WERI-Rb-1 (cell line): Measurements from ENCODE around the gene OR7D2.

ENCODE experiments used
- DNase-seq: peaks from one replicate; pipeline ENCODE4 v3.0.0-alpha.2; 2020
- H3K27ac ChIP-seq: fragments of 250-450 bp; sonication (Bioruptor Pico); 2 replicates; pipeline ENCODE4 v1.5.1; 2020; ENCODE audit warnings: mild to moderate bottlenecking, moderate library complexity
- H3K27me3 ChIP-seq: fragments of 250-450 bp; sonication (Bioruptor Pico); 2 replicates; pipeline ENCODE4 v1.5.1; 2021; ENCODE audit warnings: mild to moderate bottlenecking, low read depth, moderate library complexity; ENCODE audit not compliant: insufficient read depth, severe bottlenecking
- H3K36me3 ChIP-seq: fragments of 250-450 bp; sonication (Bioruptor Pico); 2 replicates; pipeline ENCODE4 v1.5.1; 2020; ENCODE audit warnings: mild to moderate bottlenecking, moderate library complexity
- H3K4me3 ChIP-seq: 2 replicates; pipeline ENCODE4 v1.5.1; 2011; ENCODE audit warnings: low read depth, mild to moderate bottlenecking, control low read depth, low read length
- H3K9me3 ChIP-seq: fragments of 250-450 bp; sonication (Bioruptor Pico); 2 replicates; pipeline ENCODE4 v1.5.1; 2021; ENCODE audit warnings: mild to moderate bottlenecking, moderate library complexity; ENCODE audit not compliant: severe bottlenecking
- CTCF ChIP-seq: IDR thresholded peaks from 2 replicates; pipeline ENCODE4 v1.5.1; 2011; ENCODE audit warnings: low read depth, mild to moderate bottlenecking, control low read depth, inconsistent platforms, low read length

Gene OR7D2

GRCh38 chr19:9155591-9155990 is 23.2 kb upstream of the OR7D2 start:
- no peak for TF ChIP-seq CTCF
- Histone ChIP-seq H3K36me3 (peaks cover 61% of the 10 kb centered on the region), H3K27ac (no peak overlapping the region), H3K4me3 (no peak overlapping the region), H3K27me3 (no peaks in the 10 kb centered on the region), H3K9me3 (peaks cover 9% of the 10 kb centered on the region)
- DNase-seq, result no peak

- H3K27me3 ChIP-seq, result no peaks in the 10 kb centered on the region
- peaks cover 68% of the 10 kb centered on the region for H3K36me3 ChIP-seq
- H3K4me3 ChIP-seq, result no peak overlapping the region
- no peak for DNase-seq
- no peak for TF ChIP-seq CTCF
- no peak overlapping the region for H3K27ac ChIP-seq
- H3K9me3 ChIP-seq, result peaks cover 9% of the 10 kb centered on the region
Measured at GRCh38 chr19:9156304-9156703, 22.5 kb upstream of the OR7D2 start.

GRCh38 chr19:9159891-9160290 is 18.9 kb upstream of the OR7D2 start:
- H3K4me3 ChIP-seq, result no peak overlapping the region
- H3K9me3 ChIP-seq, result no peaks in the 10 kb centered on the region
- H3K27me3 ChIP-seq, result no peaks in the 10 kb centered on the region
- H3K27ac ChIP-seq, result no peak overlapping the region
- peaks cover 87% of the 10 kb centered on the region for H3K36me3 ChIP-seq
- DNase-seq, result no peak
- TF ChIP-seq CTCF, result no peak

GRCh38 chr19:9161427-9161826 is 17.4 kb upstream of the OR7D2 start:
- no peak for TF ChIP-seq CTCF
- no peak for DNase-seq
- Histone ChIP-seq H3K27me3 (no peaks in the 10 kb centered on the region), H3K4me3 (no peak overlapping the region), H3K9me3 (no peaks in the 10 kb centered on the region), H3K36me3 (peaks cover 80% of the 10 kb centered on the region), H3K27ac (no peak overlapping the region)

- H3K9me3 ChIP-seq, result no peaks in the 10 kb centered on the region
- no peak for TF ChIP-seq CTCF
- no peak overlapping the region for H3K4me3 ChIP-seq
- H3K27me3 ChIP-seq, result no peaks in the 10 kb centered on the region
- peaks cover 46% of the 10 kb centered on the region for H3K36me3 ChIP-seq
- DNase-seq, result no peak
- H3K27ac ChIP-seq, result no peak overlapping the region
Measured at GRCh38 chr19:9165261-9165660, 13.5 kb upstream of the OR7D2 start.

GRCh38 chr19:9166846-9167245 is 11.9 kb upstream of the OR7D2 start:
- no peak for DNase-seq
- TF ChIP-seq CTCF, result no peak
- Histone ChIP-seq H3K27me3 (no peaks in the 10 kb centered on the region), H3K4me3 (no peak overlapping the region), H3K36me3 (peaks cover 30% of the 10 kb centered on the region), H3K27ac (no peak overlapping the region), H3K9me3 (no peaks in the 10 kb centered on the region)
